Measurements from ENCODE around the gene HSPA4L.
A peak's percentile ranks its signal among the peaks of the same experiment; 100 is the strongest.

HSPA4L gene

DNA sequence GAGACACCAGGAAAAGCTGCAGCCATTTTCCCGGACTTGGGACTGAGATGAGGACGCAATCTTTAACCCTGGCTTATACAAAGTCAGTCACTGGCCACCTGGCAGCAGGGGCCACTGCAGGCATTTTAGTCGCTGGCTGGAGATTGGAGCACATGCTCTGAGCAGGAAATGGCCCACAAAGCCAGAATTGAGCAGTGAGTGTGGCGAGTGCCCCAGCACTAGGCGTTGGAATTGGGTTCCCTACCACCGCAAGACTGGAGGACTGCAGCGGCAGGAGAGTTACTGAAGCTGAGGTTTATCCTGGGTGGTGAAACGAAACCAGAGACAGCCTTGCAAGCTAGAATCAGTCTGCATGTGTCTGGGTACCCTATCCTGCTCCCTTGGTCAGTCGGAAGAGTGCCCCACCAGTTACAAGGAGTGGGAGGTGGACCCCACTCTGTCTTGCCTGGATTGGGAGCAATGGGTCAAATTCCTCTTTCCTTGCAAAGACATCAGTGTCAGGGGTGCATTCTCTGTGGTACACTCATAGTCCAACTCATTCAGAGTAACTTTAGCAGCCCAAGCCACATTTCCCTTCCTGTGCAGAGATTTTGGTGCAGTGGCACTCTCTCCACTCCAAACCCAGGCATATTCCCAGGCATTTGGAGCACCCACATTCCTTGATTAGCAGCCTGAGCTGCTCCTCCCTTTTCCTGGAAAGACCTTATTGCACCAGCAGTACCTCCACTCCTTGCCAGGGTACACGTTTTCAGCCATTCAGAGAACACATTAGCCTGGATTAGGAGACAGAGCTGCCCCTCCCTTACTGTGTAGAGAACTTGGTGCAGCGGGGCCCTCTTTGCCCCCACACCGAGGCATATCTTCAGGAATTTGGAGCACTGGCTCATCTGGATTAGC is 61.8 kb downstream of the HSPA4L start:
- TF ChIP-seq, protein P1, sequence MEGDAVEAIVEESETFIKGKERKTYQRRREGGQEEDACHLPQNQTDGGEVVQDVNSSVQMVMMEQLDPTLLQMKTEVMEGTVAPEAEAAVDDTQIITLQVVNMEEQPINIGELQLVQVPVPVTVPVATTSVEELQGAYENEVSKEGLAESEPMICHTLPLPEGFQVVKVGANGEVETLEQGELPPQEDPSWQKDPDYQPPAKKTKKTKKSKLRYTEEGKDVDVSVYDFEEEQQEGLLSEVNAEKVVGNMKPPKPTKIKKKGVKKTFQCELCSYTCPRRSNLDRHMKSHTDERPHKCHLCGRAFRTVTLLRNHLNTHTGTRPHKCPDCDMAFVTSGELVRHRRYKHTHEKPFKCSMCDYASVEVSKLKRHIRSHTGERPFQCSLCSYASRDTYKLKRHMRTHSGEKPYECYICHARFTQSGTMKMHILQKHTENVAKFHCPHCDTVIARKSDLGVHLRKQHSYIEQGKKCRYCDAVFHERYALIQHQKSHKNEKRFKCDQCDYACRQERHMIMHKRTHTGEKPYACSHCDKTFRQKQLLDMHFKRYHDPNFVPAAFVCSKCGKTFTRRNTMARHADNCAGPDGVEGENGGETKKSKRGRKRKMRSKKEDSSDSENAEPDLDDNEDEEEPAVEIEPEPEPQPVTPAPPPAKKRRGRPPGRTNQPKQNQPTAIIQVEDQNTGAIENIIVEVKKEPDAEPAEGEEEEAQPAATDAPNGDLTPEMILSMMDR (IDR thresholded peaks at IDR 0.05; ENCODE audit: low read depth, low read length): no peak
- H3K4me3 ChIP-seq (replicated peaks in 1 of 2; ENCODE audit: low read depth in 2 of 2, low read length in 2 of 2): no peak overlapping the region

DNA sequence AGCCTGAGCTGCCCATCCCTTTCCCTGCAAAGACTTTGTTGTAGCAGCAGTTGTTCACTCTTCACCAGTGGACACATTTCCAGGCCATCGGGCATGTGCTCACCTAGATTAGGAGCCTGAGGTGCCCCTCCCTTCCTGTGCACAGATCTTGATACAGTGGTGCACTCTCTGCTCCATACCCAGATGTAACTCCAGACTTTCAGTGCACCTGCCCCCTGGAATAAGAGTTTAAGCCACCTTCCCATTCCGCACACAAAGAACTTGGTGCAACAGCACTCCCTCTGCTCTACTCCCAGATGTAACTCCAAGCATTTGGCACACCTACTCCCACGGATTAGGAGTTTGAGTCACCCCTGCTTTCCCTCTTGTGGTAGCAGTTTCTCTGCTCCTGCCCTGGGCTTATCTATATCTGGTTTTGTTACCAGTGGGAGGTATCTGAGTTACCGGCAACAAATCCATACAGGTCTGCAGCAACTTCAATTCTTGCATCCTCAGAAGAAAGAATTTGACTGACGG is 62.5 kb downstream of the HSPA4L start:
- TF ChIP-seq, protein P1 (IDR thresholded peaks at IDR 0.05; ENCODE audit: low read depth, low read length): no peak
- H3K4me3 ChIP-seq (replicated peaks in 1 of 2; ENCODE audit: low read depth in 2 of 2, low read length in 2 of 2): no peak overlapping the region

More for the DNA sequence above, 61.8 kb downstream of the HSPA4L start:
- DNase-seq (ENCODE audit: low read depth in 2 of 2): no peak

DNA sequence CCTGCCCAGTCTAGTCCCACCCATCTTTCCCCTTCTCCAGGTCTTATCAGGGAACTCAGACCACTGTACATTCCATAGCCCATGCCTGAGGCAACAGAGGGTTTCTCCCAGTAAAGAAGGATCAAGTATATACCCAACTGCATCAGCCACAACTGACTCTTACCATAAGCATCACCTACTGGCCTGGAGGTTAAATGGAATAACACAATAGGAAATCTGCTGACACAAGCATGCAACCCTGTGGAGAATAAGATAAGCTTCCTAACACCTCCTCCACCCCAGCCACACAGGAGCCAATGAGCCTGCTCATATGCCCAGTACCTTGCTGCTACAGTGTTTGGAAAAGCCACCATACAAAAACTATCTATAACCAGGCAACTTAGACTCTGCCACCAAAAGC is 63.9 kb downstream of the HSPA4L start:
- TF ChIP-seq, protein P1 (IDR thresholded peaks at IDR 0.05; ENCODE audit: low read depth, low read length): no peak
- H3K4me3 ChIP-seq (replicated peaks in 1 of 2; ENCODE audit: low read depth in 2 of 2, low read length in 2 of 2): no peak overlapping the region
- DNase-seq (ENCODE audit: low read depth in 2 of 2): no peak

More for the DNA sequence above, 62.5 kb downstream of the HSPA4L start:
- no peak for DNase-seq (ENCODE audit: low read depth in 2 of 2)

DNA sequence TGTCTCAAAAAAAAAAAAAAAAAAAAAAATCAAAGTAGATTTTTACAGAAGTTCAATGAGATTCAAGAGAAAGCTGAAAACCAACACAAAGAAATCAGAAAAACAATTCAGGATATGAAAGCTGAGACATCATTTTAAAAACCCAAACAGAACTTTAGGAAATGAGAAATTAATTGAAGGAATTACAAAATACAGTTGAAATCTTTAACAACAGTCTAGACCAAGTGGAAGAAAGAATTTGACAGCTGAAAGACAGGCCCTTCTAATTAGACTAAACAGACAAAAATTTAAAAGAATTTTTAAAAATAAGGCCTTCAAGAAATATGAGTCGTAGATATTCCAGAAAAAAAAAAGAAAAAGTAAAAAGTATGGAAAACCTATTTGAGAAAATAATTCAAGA is 64.6 kb downstream of the HSPA4L start:
- DNase-seq (ENCODE audit: low read depth in 2 of 2): no peak
- TF ChIP-seq, protein P1 (IDR thresholded peaks at IDR 0.05; ENCODE audit: low read depth, low read length): no peak
- no peak overlapping the region for H3K4me3 ChIP-seq (replicated peaks in 1 of 2; ENCODE audit: low read depth in 2 of 2, low read length in 2 of 2)

DNA sequence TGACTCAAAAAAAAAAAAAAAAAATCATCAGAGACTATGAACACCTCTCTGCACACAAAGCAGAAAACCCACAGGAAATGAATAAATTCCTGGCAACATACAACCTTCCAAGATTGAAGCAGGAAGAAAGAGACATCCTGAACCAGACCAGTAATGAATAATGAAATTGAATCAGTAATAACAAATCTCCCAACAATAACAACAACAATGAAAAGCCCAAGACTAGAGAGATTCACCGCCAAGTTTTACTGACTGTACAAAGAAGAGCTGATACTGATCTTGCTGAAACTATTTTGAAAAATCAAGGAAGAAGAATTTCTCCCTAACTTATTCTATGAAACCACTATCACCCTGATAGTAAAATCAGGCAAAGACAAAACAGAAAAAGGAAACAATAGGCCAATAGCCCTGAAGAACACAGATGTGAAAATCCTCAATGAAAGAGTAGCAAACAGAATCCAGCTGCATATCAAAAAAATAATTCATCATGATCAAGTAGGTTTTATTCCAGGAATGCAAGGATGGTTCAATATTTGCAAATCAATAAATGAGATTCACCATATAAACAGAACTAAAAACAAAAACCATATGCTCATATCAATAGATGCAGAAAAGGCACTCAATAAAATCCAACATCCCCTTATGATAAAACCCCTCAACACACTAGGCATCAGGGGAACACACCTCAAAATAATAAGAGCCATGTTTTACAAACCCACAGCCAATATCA is 67.5 kb downstream of the HSPA4L start:
- DNase-seq (ENCODE audit: low read depth in 2 of 2): peak in 1 of 2 donors; percentile 59
- TF ChIP-seq, protein P1 (IDR thresholded peaks at IDR 0.05; ENCODE audit: low read depth, low read length): no peak
- H3K4me3 ChIP-seq (replicated peaks in 1 of 2; ENCODE audit: low read depth in 2 of 2, low read length in 2 of 2): no peak overlapping the region

DNA sequence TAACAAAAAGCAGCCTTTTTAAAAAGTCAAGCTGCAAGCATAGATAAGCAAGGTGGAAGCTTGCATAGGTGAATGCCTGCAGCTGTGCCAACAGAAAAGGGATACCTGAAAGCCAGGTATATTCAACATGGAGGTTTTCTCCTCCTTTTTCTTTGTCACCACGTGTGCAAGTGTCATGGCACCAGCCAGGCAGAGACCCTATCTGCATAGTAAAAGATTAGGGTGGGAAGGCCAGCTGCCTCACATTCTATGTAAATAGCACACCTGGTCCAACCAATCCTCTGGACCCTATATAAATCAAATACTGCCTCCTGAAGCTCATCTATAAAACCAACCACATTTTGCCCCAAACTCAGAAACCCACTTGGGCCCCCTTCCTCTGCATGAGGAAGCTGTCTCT is 70.5 kb downstream of the HSPA4L start:
- DNase-seq (ENCODE audit: low read depth in 2 of 2): no peak
- TF ChIP-seq, protein P1 (IDR thresholded peaks at IDR 0.05; ENCODE audit: low read depth, low read length): no peak
- H3K4me3 ChIP-seq (replicated peaks in 1 of 2; ENCODE audit: low read depth in 2 of 2, low read length in 2 of 2): no peak overlapping the region

All from cardiac fibroblast (primary cell).